ENCODE results near the gene BZW2. TPM values are rescaled to one million over a fixed set of nuclear protein-coding genes. Genes with fewer than 3 reads are reported as not detected.

The BZW2 gene
- total RNA-seq, 1 donor, result 21.3 TPM

DNA sequence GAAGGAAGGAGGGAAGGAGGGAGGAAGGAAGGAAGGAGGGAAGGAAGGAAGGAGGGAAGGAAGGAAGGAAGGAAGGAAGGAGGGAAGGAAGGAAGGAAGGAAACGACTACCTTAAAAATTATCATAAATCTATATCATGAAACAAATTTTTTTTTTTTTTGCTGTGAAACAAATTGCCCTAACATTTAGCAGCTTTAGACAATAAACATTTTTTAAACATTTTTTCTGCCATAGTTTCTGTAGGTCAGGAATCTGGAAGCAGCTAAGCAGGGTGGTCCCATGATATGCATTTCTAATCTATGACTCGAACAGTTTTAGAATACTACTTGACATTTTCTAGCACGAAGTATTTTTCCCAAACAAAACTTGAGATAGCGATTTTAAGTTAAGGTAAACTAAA, 64.7 kb downstream of the BZW2 start:
- Histone ChIP-seq H3K4me1 (ENCODE audit: insufficient read depth, low read length) (no peaks in the 10 kb centered on the region), H3K27me3 (ENCODE audit: insufficient read depth, low read length) (no peaks in the 10 kb centered on the region), H3K9me3 (ENCODE audit: low read depth, low read length) (no peaks in the 10 kb centered on the region), H3K4me3 (ENCODE audit: low read length) (no peak overlapping the region)

- no peaks in the 10 kb centered on the region for H3K4me1 ChIP-seq (ENCODE audit: insufficient read depth, low read length)
- H3K27me3 ChIP-seq (ENCODE audit: insufficient read depth, low read length), result no peaks in the 10 kb centered on the region
- no peaks in the 10 kb centered on the region for H3K9me3 ChIP-seq (ENCODE audit: low read depth, low read length)
- H3K4me3 ChIP-seq (ENCODE audit: low read length), result no peak overlapping the region
Observed at GRCh38 chr7:16711730-16712129, 65.7 kb downstream of the BZW2 start.

- no peaks in the 10 kb centered on the region for H3K9me3 ChIP-seq (ENCODE audit: low read depth, low read length)
- H3K4me1 ChIP-seq (ENCODE audit: insufficient read depth, low read length), result no peaks in the 10 kb centered on the region
- H3K4me3 ChIP-seq (ENCODE audit: low read length), result no peak overlapping the region
- no peaks in the 10 kb centered on the region for H3K27me3 ChIP-seq (ENCODE audit: insufficient read depth, low read length)
Observed at GRCh38 chr7:16712916-16713315, 66.9 kb downstream of the BZW2 start.

GRCh38 chr7:16715928-16716327, 69.9 kb downstream of the BZW2 start:
- H3K4me1 ChIP-seq (ENCODE audit: insufficient read depth, low read length), result no peaks in the 10 kb centered on the region
- H3K27me3 ChIP-seq (ENCODE audit: insufficient read depth, low read length), result no peaks in the 10 kb centered on the region
- no peak overlapping the region for H3K4me3 ChIP-seq (ENCODE audit: low read length)
- H3K9me3 ChIP-seq (ENCODE audit: low read depth, low read length), result no peaks in the 10 kb centered on the region

- no peaks in the 10 kb centered on the region for H3K9me3 ChIP-seq (ENCODE audit: low read depth, low read length)
Observed at GRCh38 chr7:16718111-16718656, 72.2 kb downstream of the BZW2 start.

GRCh38 chr7:16719699-16720098, 73.7 kb downstream of the BZW2 start:
- H3K27me3 ChIP-seq (ENCODE audit: insufficient read depth, low read length), result no peaks in the 10 kb centered on the region
- no peaks in the 10 kb centered on the region for H3K9me3 ChIP-seq (ENCODE audit: low read depth, low read length)
- no peak overlapping the region for H3K4me3 ChIP-seq (ENCODE audit: low read length)
- no peaks in the 10 kb centered on the region for H3K4me1 ChIP-seq (ENCODE audit: insufficient read depth, low read length)

More at GRCh38 chr7:16718111-16718656, 72.2 kb downstream of the BZW2 start:
- no peaks in the 10 kb centered on the region for H3K27me3 ChIP-seq (ENCODE audit: insufficient read depth, low read length)
- H3K4me1 ChIP-seq (ENCODE audit: insufficient read depth, low read length), result no peaks in the 10 kb centered on the region
- no peak overlapping the region for H3K4me3 ChIP-seq (ENCODE audit: low read length)

GRCh38 chr7:16721541-16721940, 75.6 kb downstream of the BZW2 start:
- H3K4me3 ChIP-seq (ENCODE audit: low read length), result no peak overlapping the region
- no peaks in the 10 kb centered on the region for H3K27me3 ChIP-seq (ENCODE audit: insufficient read depth, low read length)
- no peaks in the 10 kb centered on the region for H3K9me3 ChIP-seq (ENCODE audit: low read depth, low read length)
- no peaks in the 10 kb centered on the region for H3K4me1 ChIP-seq (ENCODE audit: insufficient read depth, low read length)

DNA sequence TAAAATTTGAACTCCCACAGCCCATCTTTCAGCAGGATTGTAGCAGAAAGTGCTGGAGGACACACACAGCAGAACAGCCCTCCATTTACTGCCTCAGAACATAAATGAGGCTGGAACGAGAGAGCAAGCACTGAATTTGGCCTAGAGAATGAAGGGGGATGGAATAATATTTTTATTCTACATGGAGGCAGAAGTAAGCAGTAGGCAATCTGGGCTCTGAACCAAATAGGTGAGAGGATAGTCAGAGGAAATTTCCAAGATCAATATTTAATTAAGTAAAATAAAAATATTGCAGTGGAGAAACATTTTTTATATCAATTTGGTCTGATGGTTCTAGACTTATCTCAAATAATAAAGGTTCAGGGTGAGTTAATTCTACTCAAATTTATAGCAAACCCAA, 78.4 kb downstream of the BZW2 start:
- no peak overlapping the region for H3K4me3 ChIP-seq (ENCODE audit: low read length)
- no peaks in the 10 kb centered on the region for H3K27me3 ChIP-seq (ENCODE audit: insufficient read depth, low read length)
- H3K9me3 ChIP-seq (ENCODE audit: low read depth, low read length), result no peaks in the 10 kb centered on the region
- no peaks in the 10 kb centered on the region for H3K4me1 ChIP-seq (ENCODE audit: insufficient read depth, low read length)

GRCh38 chr7:16726189-16726588, 80.2 kb downstream of the BZW2 start:
- Histone ChIP-seq H3K9me3 (ENCODE audit: low read depth, low read length) (no peaks in the 10 kb centered on the region), H3K27me3 (ENCODE audit: insufficient read depth, low read length) (no peaks in the 10 kb centered on the region)

DNA sequence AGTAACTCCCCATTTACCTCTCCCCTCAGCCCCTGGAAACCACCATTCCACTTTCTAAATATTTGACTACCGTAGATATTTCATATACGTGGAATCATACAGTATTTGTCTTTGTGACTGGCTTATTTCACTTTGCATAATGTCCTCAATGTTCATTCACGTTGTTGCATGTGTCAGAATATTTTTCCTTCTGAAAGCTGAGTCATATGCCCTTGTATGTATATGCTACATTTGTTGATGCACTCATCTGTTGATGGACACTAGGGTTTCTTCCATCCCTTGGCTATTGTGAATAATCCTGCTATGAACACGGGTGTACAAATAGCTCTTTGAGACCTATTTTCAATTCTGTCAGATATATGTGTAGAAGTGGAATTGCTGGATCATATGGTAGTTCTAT, 81.8 kb downstream of the BZW2 start:
- H3K27me3 ChIP-seq (ENCODE audit: insufficient read depth, low read length), result no peaks in the 10 kb centered on the region
- no peaks in the 10 kb centered on the region for H3K4me1 ChIP-seq (ENCODE audit: insufficient read depth, low read length)
- H3K9me3 ChIP-seq (ENCODE audit: low read depth, low read length), result no peaks in the 10 kb centered on the region
- H3K4me3 ChIP-seq (ENCODE audit: low read length), result no peak overlapping the region

More at GRCh38 chr7:16726189-16726588, 80.2 kb downstream of the BZW2 start:
- H3K4me3 ChIP-seq (ENCODE audit: low read length), result no peak overlapping the region
- H3K4me1 ChIP-seq (ENCODE audit: insufficient read depth, low read length), result no peaks in the 10 kb centered on the region

GRCh38 chr7:16728811-16729210, 82.8 kb downstream of the BZW2 start:
- Histone ChIP-seq H3K4me3 (ENCODE audit: low read length) (no peak overlapping the region), H3K27me3 (ENCODE audit: insufficient read depth, low read length) (no peaks in the 10 kb centered on the region), H3K9me3 (ENCODE audit: low read depth, low read length) (no peaks in the 10 kb centered on the region), H3K4me1 (ENCODE audit: insufficient read depth, low read length) (no peaks in the 10 kb centered on the region)

GRCh38 chr7:16729541-16729940, 83.6 kb downstream of the BZW2 start:
- H3K27me3 ChIP-seq (ENCODE audit: insufficient read depth, low read length), result no peaks in the 10 kb centered on the region
- H3K4me3 ChIP-seq (ENCODE audit: low read length), result no peak overlapping the region
- no peaks in the 10 kb centered on the region for H3K9me3 ChIP-seq (ENCODE audit: low read depth, low read length)

GRCh38 chr7:16730937-16731336, 85.0 kb downstream of the BZW2 start:
- H3K4me1 ChIP-seq (ENCODE audit: insufficient read depth, low read length), result no peaks in the 10 kb centered on the region
- H3K27me3 ChIP-seq (ENCODE audit: insufficient read depth, low read length), result no peaks in the 10 kb centered on the region
- H3K4me3 ChIP-seq (ENCODE audit: low read length), result no peak overlapping the region
- no peaks in the 10 kb centered on the region for H3K9me3 ChIP-seq (ENCODE audit: low read depth, low read length)

More at GRCh38 chr7:16729541-16729940, 83.6 kb downstream of the BZW2 start:
- H3K4me1 ChIP-seq (ENCODE audit: insufficient read depth, low read length), result no peaks in the 10 kb centered on the region

DNA sequence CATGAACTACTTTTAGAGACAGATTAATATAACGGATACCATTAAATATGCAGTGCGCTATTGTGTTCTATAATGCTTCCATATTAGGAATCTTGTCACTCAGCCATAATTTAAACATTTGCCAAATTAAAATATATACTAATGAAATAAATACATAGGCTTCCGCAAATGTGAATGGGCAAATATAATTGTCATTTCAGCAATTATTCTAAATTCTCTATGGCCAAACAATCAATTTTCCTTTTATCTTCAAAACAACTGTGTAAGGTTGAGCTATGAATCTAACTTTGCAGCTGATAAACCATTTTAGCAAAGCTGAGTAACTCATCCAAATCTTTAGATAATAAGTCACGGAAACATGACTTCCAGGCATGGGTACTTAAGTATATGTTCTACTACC, 86.8 kb downstream of the BZW2 start:
- Histone ChIP-seq H3K27me3 (ENCODE audit: insufficient read depth, low read length) (no peaks in the 10 kb centered on the region), H3K9me3 (ENCODE audit: low read depth, low read length) (no peaks in the 10 kb centered on the region), H3K4me1 (ENCODE audit: insufficient read depth, low read length) (no peaks in the 10 kb centered on the region), H3K4me3 (ENCODE audit: low read length) (no peak overlapping the region)

DNA sequence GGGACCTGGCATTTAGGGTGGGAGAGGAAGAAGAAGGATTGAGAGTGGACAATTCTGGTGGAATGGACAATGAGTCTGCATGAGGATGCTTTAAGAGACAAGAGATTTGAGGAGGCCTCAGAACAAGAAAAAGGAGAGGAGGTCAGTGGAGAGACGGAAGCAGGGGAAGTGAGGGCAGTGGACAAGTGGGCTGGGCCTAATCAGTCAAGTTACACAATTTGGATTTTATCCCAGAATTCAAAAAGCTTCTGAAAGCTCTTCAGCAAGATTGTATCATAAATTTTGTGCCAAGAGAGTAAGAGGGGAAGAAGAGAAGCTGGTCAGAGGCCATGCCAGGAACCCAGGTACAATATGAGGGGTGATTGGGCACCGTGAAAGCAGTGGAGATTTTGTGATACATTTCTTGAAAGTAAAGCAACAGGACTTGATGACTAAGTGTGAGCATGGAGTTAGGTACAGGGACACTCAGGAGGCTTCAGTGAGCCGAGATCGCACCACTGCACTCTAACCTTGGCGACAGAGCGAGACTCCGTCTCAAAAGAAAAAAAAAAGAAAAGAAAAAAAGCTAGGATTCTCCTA, 88.3 kb downstream of the BZW2 start:
- H3K4me3 ChIP-seq (ENCODE audit: low read length), result no peak overlapping the region
- H3K27me3 ChIP-seq (ENCODE audit: insufficient read depth, low read length), result no peaks in the 10 kb centered on the region
- no peaks in the 10 kb centered on the region for H3K9me3 ChIP-seq (ENCODE audit: low read depth, low read length)
- no peaks in the 10 kb centered on the region for H3K4me1 ChIP-seq (ENCODE audit: insufficient read depth, low read length)

- Histone ChIP-seq H3K4me3 (ENCODE audit: low read length) (no peak overlapping the region), H3K9me3 (ENCODE audit: low read depth, low read length) (no peaks in the 10 kb centered on the region), H3K4me1 (ENCODE audit: insufficient read depth, low read length) (no peaks in the 10 kb centered on the region), H3K27me3 (ENCODE audit: insufficient read depth, low read length) (no peaks in the 10 kb centered on the region)
Observed at GRCh38 chr7:16735020-16735419, 89.0 kb downstream of the BZW2 start.

Data from mononuclear cell (primary cell).